AG10803 (cell line): ENCODE data around the gene BAHCC1.

ENCODE experiments used
- DNase-seq: peaks from one replicate; pipeline ENCODE4 v3.0.0; 2010; ENCODE audit warnings: low read depth
- H3K4me3 ChIP-seq: 2 replicates; pipeline ENCODE4 v1.5.1; 2011; ENCODE audit warnings: mild to moderate bottlenecking, low read length, control low read depth
- TF ChIP-seq, protein P1 (sequence below): conservative IDR thresholded peaks from 2 replicates; pipeline ENCODE4 v1.5.1; 2011; ENCODE audit warnings: mild to moderate bottlenecking, low read length, control low read depth, inconsistent platforms

The BAHCC1 gene

DNA sequence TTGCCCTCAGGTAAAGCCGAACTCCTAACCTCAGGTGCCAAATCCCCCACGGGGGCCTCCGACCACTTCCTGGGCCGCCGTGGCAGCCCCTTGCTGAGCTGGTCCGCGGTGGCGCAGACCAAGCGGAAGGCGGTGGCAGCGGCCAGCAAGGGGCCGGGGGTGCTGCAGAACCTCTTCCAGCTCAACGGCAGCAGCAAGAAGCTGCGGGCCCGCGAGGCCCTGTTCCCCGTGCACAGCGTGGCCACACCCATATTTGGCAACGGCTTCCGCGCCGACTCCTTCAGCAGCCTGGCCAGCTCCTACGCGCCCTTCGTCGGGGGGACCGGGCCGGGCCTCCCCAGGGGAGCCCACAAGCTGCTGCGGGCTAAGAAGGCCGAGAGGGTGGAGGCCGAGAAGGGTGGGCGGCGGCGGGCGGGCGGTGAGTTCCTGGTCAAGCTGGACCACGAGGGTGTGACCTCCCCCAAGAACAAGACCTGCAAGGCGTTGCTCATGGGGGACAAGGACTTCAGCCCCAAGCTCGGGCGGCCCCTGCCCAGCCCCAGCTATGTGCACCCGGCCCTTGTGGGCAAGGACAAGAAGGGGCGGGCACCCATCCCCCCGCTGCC lies 65.7 kb downstream of the BAHCC1 start:
- TF ChIP-seq, protein P1, sequence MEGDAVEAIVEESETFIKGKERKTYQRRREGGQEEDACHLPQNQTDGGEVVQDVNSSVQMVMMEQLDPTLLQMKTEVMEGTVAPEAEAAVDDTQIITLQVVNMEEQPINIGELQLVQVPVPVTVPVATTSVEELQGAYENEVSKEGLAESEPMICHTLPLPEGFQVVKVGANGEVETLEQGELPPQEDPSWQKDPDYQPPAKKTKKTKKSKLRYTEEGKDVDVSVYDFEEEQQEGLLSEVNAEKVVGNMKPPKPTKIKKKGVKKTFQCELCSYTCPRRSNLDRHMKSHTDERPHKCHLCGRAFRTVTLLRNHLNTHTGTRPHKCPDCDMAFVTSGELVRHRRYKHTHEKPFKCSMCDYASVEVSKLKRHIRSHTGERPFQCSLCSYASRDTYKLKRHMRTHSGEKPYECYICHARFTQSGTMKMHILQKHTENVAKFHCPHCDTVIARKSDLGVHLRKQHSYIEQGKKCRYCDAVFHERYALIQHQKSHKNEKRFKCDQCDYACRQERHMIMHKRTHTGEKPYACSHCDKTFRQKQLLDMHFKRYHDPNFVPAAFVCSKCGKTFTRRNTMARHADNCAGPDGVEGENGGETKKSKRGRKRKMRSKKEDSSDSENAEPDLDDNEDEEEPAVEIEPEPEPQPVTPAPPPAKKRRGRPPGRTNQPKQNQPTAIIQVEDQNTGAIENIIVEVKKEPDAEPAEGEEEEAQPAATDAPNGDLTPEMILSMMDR: no peak
- no peak for DNase-seq
- no peak overlapping the region for H3K4me3 ChIP-seq

DNA sequence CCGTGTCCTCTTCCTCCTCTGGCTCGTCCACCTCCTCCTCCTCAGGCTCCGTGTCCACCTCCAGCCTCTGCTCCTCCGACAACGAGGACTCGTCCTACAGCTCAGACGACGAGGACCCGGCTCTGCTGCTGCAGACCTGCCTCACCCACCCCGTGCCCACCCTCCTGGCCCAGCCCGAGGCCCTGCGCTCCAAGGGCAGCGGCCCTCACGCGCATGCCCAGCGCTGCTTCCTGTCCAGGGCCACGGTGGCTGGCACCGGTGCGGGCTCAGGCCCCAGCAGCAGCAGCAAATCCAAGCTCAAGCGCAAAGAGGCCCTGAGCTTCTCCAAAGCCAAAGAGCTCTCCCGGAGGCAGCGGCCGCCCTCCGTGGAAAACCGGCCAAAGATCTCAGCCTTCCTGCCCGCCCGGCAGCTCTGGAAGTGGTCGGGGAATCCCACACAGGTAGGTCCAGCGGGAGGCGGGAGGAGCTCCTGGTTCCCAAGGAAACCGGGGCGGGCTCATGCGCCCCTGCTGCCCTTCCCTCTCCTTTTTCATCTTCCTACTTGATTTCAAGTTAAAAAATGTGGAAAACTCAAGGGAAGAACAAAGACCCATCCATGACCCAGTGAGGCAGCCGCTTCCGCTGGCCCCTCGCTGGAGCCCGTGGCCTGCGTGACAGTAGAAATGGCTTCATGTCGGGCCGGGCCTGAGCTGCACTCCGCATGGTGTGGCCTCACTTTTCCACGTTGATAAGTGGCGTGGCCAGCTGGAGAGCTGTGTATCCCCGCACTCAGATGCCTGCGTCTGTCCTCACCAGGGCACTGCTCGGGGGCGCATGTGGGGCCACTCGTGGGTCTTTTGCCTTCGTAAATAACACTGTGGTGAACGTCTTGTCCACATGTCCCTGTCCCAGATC lies 66.6 kb downstream of the BAHCC1 start:
- no peak overlapping the region for H3K4me3 ChIP-seq
- no peak for DNase-seq
- TF ChIP-seq, protein P1: no peak

DNA sequence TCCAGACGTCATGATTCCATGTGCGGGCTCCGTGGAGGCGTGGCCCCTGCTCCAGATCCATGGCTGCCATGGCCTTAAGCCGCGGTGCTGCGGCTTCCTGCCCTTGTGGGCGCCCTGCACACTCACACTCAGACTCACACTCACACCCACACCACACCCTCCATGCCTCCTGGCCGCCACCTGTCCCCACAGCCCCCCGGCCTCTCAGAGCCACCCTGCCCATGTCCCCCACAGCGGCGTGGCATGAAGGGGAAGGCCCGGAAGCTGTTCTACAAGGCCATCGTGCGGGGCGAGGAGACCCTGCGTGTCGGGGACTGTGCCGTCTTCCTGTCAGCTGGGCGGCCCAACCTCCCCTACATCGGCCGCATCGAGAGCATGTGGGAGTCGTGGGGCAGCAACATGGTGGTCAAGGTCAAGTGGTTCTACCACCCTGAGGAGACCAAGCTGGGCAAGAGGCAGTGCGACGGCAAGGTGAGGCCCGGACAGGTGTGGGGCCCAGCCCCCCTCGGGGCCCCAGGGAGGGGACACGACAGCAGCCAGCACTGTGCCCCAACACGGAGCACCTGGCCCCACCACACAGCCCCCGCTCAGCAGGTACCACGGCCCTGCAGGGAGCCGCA lies 67.4 kb downstream of the BAHCC1 start:
- H3K4me3 ChIP-seq: no peak overlapping the region
- TF ChIP-seq, protein P1: no peak
- DNase-seq: no peak

DNA sequence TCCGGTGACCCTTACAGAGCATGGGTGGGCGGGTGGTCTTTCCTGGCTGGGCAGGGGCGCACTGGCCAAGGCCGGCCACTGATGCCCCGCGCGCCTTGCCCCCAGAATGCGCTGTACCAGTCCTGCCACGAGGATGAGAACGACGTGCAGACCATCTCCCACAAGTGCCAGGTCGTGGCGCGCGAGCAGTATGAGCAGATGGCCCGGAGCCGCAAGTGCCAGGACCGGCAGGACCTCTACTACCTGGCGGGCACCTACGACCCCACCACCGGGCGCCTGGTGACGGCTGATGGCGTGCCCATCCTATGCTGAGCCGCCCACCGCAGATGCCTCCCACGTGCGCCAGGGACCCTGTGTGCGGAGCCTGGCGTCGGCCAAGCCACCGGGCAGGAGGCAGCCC lies 68.2 kb downstream of the BAHCC1 start:
- H3K4me3 ChIP-seq: no peak overlapping the region
- no peak for DNase-seq
- TF ChIP-seq, protein P1: no peak

DNA sequence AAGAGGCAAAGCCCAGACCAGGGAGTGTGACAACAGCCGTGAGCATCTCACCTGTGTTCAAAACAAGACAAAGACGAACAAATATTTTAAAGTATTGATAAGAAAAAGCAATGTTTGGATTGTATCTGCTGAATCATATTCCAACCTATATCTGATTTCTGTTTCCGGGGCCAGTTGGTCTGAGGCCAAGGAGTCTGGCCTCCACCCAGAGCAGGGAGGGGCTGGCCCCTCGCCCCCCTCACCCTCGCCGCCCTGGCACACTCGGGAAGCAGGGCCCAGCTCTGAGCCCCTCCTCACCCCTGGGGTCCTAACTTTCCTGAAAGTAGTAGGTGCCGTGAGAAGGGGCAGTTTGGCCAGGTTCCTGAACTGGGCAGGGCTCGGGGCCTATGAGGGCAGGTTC lies 69.3 kb downstream of the BAHCC1 start:
- TF ChIP-seq, protein P1: no peak
- no peak for DNase-seq
- H3K4me3 ChIP-seq: no peak overlapping the region

DNA sequence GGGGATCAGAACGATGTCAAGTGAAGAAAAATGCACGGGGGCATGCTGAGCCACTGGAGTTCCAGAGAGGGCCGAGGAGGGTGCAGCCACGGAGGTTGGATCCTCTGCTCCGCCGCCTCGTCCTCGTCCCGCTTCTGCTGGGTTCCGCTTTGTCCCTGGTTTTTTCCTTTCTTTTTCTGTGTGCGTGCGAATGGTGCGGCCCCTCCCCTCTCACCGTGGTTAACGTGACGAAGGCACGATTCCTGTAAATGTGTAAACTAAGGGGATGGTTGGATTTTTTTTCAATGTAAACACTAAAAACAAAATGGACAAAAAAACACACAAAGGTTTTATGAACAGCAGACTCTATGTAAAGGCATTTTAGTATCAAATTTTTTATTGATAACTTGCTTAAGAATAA lies 70.7 kb downstream of the BAHCC1 start:
- no peak for DNase-seq
- no peak overlapping the region for H3K4me3 ChIP-seq
- TF ChIP-seq, protein P1: no peak
